Measurements from ENCODE around the gene LYRM9.
A peak's percentile ranks its signal among the peaks of the same experiment; 100 is the strongest.
"Not testable (repeated sequence)": the region's sequence is repeated elsewhere in the genome, so short reads cannot be mapped to it uniquely, and the experiment has no call there.

The LYRM9 gene

GRCh38 chr17:27892866-27893769 lies at the start of gene LYRM9:
Gene LYRM9, minus strand, starts transcription at chr17:27893365. Its CDS starts 10,671 bp downstream, at chr17:27882694.
- DNase-seq = peak in 57 of 58 donors; percentile 37 to 94 (median 88)

GRCh38 chr17:27940503-27941428 lies 47.6 kb upstream of the LYRM9 start:
- DNase-seq = no peak

DNA sequence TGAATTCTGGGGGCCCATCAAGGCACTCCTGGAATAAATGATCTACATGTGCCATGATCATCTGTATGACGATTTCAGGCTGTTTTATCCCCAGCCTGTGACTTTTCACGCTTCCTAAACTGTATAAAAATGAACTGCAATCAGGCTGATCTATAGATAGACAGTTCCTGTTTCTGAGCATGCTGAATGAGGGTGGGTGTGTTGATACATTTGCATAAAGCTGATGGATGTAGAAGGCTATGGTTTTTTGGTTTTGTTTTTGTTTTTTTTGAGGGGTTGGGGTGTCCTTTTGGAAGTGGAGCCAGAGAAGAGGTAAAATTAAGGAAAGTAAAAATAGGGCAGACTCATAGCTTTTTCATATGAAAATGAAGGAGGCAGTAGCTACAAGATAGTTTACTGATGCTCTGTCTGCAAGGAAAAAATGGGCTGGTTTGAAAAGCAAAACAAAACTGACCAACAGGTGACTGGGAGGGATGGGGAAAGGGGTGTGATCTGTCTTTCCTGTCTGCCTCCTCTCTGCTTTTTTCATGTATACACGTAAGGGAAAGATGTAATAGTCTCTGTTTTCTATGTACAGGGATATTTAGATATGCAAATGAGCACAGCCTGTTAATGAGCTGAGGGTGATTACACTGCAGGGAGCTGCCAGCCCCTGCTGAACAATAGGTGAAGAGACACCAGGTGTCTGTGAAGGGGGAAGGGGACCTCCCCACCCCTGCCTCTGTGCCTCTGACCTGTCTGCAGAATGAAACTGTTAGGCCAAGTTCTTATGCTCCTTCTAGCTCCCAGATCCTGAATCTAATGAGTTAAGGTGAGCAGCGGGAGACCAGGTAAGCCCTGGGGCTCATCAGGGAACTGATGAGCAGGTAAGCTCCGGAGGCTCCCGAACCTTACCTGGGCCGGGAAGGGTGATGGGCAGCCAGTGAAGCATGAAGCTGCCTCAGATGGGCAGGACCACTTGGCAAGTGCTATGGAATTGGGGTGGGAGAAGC lies 46.6 kb upstream of the LYRM9 start:
- DNase-seq = peak in 4 of 58 donors; percentile 4 to 43 (median 18)

DNA sequence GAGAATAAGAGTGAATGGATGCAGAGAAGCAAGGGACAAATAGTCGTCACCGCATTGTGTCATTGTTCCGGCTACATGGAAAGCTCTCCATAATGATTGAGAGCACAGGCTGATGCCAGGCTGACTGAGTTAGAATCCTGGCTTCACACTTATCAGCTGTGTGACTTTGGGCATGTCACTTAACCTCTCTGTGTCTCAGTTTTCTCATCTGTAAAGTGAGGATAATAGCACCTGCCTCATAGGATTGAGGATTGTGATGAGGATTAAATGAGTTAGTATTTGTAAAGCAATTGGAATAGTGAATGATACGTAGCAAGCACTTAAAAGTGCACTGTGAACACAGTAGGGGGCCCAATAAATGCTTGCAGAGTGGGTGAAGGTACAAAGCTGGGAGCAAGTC lies 45.7 kb upstream of the LYRM9 start:
- no peak for DNase-seq

DNA sequence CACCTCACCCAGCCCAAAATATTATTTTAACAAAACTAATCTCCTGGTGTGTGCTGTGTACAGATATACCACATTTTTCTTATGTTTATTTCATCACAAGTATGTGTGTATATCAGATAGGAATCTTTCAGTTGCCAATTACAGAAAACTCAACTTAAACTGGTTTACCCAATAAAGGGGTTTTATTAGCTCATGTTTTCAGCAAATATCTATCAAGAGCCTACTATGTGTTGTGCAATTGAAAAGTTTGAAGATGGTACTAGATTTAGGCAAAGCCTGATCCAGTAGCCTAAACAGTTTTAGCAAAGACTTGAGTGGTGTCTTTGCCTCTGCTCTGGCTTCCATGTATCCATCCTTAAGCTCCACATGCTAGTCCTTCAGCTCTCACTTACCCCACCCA lies 45.1 kb upstream of the LYRM9 start:
- DNase-seq = no peak

DNA sequence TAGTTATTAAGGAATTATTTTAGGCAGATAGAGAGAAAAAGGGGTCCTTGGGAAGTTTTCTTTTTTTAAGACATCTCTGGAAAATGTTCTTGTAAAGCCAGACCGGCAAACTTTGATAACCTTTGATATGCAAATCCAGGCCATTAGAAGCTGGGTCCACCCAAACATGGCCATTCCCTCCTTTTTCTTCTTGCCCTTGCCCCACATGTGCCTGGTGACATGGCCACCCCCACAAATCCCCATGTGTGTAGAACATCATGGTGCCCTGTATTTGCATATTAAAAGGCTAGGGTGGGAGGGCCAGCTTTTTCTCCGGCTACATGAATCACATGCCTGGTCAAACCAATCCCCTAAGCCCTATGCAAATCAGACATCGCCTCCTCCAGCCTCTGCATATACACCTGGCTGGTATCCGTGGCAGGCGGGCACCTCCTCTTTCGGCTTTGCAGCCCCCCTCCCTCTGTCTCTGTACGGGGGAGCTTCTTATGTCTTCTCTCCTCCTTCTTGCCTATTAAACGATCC lies 43.9 kb upstream of the LYRM9 start:
- DNase-seq = no peak

GRCh38 chr17:27930000-27930399 lies 36.8 kb upstream of the LYRM9 start:
- no peak for DNase-seq

GRCh38 chr17:27928587-27928986 lies 35.4 kb upstream of the LYRM9 start:
- DNase-seq = no peak

DNA sequence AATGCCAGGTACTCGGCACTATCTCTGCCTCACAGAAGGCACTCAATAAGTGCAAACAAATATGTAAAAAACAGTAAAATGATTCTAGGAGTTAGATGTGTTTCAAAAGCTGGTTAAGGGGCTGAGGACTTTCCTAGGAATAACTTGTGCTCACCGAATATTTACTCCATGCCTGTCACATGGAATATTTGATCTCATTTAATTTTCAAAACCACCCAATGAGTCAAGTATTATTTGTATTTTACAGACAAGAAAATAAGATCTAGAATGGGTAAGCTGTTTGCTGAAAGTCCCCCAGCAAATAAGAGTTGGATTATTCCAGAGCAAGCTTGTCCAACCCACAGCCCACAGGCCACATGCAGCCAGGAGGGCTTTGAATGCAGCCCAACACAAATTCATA lies 34.6 kb upstream of the LYRM9 start:
- no peak for DNase-seq

DNA sequence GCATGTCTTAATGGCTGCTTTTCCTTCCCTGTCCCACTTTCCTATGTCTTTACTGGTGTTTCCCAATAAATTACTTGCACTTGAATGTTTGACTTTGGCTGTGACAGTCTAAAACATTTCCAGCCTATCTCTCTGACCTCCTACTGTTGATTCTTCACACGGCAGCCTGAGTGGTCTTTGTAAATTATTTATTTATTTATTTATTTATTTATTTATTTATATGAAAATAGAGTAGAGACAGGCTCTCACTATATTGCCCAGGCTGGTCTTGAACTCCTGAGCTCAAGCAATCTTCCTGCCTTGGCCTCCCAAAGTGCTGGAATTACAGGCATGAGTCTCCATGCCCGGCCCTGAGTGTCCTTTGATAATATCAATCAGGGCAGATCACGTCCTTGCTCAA lies 28.4 kb upstream of the LYRM9 start:
- DNase-seq = no peak

DNA sequence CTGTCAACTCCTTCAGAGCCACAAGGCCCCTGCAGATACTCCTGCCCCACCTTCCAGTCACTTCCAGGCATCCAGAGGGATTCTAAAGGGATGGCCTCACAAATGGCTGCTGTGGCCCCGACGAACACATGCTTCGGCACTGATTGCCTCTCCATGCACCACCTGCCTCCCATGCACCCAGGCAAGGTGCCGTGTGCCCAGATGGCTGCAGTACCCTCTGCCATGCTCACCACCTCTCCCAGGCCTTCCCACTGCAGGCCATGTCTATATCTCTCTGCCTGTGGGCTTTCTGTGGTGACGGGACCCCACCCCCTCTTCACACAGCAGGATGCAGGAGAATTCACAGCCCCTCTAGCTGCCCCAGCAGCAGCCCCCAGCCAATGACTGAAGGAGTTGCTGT lies 27.9 kb upstream of the LYRM9 start:
- DNase-seq = no peak

- peak in 1 of 58 donors; percentile 9 for DNase-seq
Observed at GRCh38 chr17:27920569-27920968, 27.4 kb upstream of the LYRM9 start.

DNA sequence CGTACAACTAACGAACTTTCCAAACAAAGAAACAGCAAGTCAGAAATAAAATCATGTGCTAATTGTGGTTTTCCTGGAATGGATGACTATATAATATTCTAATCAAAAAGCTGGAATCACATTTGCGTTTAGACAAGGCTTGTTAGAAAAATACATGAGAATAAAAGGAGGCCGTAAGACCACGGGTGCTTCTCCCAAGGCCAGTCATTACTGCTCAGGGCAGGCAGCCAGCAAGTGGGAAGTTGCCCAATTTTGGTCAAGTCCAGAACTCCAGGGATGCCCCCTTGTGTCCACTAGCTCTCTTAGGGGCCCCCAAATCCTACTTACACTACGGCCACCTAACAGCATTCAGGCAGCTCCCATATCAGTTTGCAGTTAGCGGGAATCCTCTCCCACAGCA lies 25.9 kb upstream of the LYRM9 start:
- no peak for DNase-seq

DNA sequence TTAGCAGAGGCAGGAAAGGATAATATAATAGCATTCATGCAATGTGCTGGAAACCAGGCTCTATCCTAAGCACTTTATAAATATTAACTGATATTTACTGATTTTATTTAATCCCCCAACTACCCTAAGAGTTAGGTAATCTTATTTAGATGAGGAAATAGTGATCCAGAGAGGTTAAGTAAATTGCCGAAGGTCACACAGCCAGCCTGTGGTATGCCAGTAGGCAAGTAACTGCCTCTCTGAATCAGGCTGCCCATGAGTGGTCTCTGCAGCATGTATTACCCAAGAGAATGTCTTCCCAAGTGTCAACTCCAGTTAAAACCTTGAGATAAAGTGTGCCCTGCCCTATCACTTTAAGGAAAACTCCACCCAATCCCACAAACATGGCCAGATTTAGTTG lies 25.3 kb upstream of the LYRM9 start:
- DNase-seq = no peak

- no peak for DNase-seq
Observed at GRCh38 chr17:27917000-27917399, 23.8 kb upstream of the LYRM9 start.

DNA sequence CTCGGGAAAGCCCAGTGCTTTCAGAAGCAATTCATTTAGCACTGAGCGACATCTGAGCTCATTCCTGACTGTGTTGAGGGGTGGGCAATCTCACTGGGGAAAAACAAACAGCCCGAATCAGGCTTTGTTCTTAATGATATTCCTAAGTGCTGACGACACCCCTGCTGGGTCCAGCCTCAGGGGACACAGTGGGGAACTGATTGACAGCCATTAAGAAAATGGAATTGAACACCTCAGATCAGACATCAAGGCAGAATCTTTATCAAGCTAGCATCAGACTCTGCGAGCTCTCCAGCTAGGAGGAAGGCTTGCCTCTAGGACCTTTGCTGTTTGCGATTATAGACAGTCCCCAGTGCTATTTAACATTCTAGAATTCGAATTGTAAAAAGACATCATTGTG lies 22.5 kb upstream of the LYRM9 start:
- DNase-seq = no peak

DNA sequence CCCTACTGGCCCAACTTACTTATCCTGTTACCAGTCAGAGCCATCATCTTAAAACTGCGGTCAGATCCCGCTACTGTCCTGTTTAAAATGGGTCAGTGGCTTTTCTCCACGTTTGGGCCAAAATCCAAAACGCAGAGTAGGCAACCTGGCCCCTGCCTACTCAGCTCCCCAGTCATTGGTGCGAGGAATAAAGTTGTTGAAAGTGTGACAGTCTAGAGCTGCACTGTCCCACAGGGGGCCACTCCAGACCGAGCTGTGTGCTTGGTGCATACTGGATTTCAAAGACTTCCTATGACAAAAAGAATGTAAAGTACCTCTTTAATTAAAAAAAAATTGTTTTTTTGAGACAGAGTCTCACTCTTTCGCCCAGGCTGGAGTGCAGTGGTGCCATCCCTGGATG lies 21.2 kb upstream of the LYRM9 start:
- no peak for DNase-seq

- DNase-seq = no peak
Observed at GRCh38 chr17:27912964-27913363, 19.8 kb upstream of the LYRM9 start.

DNA sequence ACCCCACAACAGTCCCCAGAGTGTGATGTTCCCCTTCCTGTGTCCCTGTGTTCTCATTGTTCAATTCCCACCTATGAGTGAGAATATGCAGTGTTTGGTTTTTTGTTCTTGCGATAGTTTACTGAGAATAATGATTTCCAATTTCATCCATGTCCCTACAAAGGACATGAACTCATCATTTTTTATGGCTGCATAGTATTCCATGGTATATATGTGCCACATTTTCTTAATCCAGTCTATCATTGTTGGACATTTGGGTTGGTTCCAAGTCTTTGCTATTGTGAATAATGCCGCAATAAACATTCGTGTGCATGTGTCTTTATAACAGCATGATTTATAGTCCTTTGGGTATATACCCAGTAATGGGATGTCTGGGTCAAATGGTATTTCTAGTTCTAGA lies 19.1 kb upstream of the LYRM9 start:
- DNase-seq = not testable (repeated sequence)

DNA sequence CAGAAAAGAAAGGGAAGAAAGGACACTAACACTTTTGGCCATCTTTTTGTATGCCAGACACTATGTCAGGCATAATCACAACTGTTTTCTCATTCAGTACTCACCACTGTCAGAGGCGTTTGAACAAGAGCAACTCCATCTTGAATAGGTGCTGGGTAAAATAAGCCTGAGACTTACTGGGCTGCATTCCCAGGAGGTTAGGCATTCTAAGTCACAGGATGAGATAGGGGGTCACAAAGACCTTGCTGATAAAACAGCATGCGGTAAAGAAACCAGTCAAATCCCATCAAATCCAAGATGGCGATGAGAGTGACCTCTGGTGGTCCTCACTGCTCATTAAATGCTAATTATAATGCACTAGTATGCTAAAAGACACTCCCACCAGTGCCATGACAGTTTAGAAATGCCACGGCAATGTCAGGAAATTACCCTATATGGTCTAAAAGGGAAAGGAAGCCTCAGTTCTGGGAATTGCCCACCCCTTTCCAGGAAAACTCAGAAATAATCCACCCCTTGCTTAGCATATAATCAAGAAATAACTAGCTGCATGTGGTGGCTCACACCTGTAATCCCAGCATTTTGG lies 14.9 kb upstream of the LYRM9 start:
- no peak for DNase-seq
